SK-N-SH treated with all-trans-retinoic acid at 6 μM for 48 hours (cell line): ENCODE measurements around the gene MGME1.
A peak's percentile ranks its signal among the peaks of the same experiment; 100 is the strongest.

Experiments used
- CSDC2 ChIP-seq: fragments of 250-450 bp; sonication (Bioruptor Pico); IDR thresholded peaks from 2 replicates; pipeline ENCODE4 v1.5.0; 2020; ENCODE audit warnings: mild to moderate bottlenecking, moderate library complexity
- OSR1 ChIP-seq: fragments of 250-450 bp; sonication (Bioruptor Pico); IDR thresholded peaks from 2 replicates; pipeline ENCODE4 v1.8.0; 2022; ENCODE audit warnings: moderate library complexity, mild to moderate bottlenecking, inconsistent platforms
- ZFP3 ChIP-seq: fragments of 250-450 bp; sonication (Bioruptor Pico); IDR thresholded peaks from 2 replicates; pipeline ENCODE4 v1.5.0; 2020; ENCODE audit warnings: mild to moderate bottlenecking, moderate library complexity

DNA sequence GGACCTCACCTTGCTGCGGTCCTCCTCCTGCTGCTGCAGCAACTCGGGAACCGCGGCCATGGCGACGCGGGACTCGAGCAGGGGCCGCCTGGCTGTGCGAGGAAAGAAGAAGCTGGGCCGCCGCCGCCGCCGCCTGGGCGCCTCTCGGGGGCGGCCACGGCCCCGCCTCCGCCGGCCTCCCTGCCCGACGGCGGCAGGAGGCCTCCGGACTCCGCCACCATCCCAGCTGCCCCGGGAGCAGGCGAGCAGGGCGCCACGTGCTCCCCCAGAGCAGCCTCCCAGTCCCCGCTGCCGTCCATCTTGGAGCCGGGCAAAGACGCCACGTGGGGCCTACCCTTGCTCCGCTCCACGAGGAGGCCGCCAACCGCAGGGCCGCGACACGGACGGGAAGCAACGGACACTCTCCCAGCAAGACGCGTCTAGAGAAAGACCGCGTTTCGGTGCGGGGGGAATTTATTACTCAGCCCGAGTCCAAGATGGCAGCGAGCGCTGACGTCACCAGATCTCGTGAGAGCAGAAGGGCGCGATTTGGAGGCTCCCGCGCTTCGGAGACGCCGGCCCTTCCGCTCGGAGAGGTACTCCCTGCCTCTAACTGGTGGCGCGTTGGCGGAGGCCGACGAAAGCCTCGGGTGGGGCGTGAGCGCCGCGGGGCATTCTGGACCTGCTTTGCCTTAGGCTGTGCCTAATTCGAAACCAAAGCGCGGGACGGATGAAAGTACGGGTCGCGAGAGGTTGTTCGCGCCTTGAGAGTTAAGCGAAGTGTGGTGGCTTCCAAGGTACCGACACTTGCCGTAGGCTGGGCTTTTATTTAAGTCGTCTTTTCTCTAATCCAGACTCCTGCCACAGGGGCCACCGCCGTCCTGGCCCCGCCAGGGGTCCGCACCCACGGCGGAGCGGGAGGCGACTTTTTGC is at the start of gene MGME1, which contains the start of gene SNX5:
- no peak for TF ChIP-seq OSR1 (CRISPR knock-in tag)
- peak; percentile 94 for TF ChIP-seq CSDC2 (CRISPR knock-in tag)
- TF ChIP-seq ZFP3 (CRISPR knock-in tag), result peak; percentile 43; the same call in 1 of the 2 replicates
